HCT116 (cell line): ENCODE results near the gene ABI3. TPM values are rescaled to one million over a fixed set of nuclear protein-coding genes. Genes with fewer than 3 reads are reported as not detected.
"Not testable (repeated sequence)": the region's sequence is repeated elsewhere in the genome, so short reads cannot be mapped to it uniquely, and the experiment has no call there.

Experiments
- ATAC-seq: fragments of 200-7000 bp; cut with Tn5 transposase; 2 replicates; pipeline ENCODE4 v1.9.1; 2020; ENCODE audit warnings: mild to moderate bottlenecking, moderate library complexity
- BruUV-seq: library from RNA; stranded (reverse); fragments of 400-500 nt; replicated peaks from 2 replicates; lab custom pipeline; 2021; lab: Mats Ljungman, UMichigan
- CTCF ChIA-PET: fragments of 300-600 bp; sonication (Branson Sonifier 250); formaldehyde crosslinking; loops from one replicate; lab custom pipeline; 2021; ENCODE audit warnings: antibody characterized with exemption; lab: Charles Lee
- POLR2A ChIA-PET: fragments of 300-600, 350-600 bp; sonication (Branson Sonifier 250); formaldehyde crosslinking; loops from one replicate; lab custom pipeline; 2021; ENCODE audit warnings: antibody characterized with exemption; lab: Charles Lee
- RAD21 ChIA-PET, 2 experiments: fragments of 300-600 bp; sonication (Branson Sonifier 250); formaldehyde crosslinking; loops; one replicate each; lab custom pipeline; 2023; ENCODE audit warnings: low total read pairs in 2 of 2; ENCODE audit not compliant: uncharacterized antibody in 2 of 2, unreplicated experiment in 2 of 2, low non-redundant PET in 1 of 2; lab: Charles Lee
- DNase-seq: peaks from one replicate; pipeline ENCODE4 v3.0.0-alpha.2; 2010; ENCODE audit warnings: low read depth, low spot score
- H2AFZ ChIP-seq: fragments of 200-600 bp; shearing (Covaris generic), sonication (generic); 2 replicates; pipeline ENCODE4 v1.6.1; 2017; ENCODE audit warnings: low read depth, mixed run types, mixed read lengths, antibody characterized with exemption, low read length; ENCODE audit not compliant: poor library complexity, severe bottlenecking
- H3K27ac ChIP-seq: 2 replicates; pipeline ENCODE4 v1.5.1; 2012; ENCODE audit warnings: low read depth, low read length
- H3K27me3 ChIP-seq: fragments of 200-600 bp; sonication (generic); 2 replicates; pipeline ENCODE4 v1.6.1; 2016; ENCODE audit warnings: mixed run types, low read length, mixed read lengths; ENCODE audit not compliant: insufficient read depth
- H3K36me3 ChIP-seq, 2 experiments: fragments of 200-500 bp in 1 of 2; fragments of 200-600 bp in 1 of 2; sonication (Bioruptor generic) in 1 of 2; sonication (generic) in 1 of 2; 2 replicates each; pipeline versions ENCODE4 v1.5.1 to v1.6.1; 2014 to 2016; ENCODE audit warnings: low read length in 2 of 2, inconsistent platforms in 1 of 2, mixed read lengths in 1 of 2, mixed run types in 1 of 2; ENCODE audit not compliant: insufficient read depth in 2 of 2, control insufficient read depth in 1 of 2
- H3K4me1 ChIP-seq, 2 experiments: fragments of 200-600 bp in 1 of 2; sonication (generic) in 1 of 2; 2 replicates each; pipeline versions ENCODE4 v1.5.1 to v1.6.1; 2012 to 2017; ENCODE audit warnings: low read length in 2 of 2, inconsistent platforms in 1 of 2, mild to moderate bottlenecking in 1 of 2, mixed read lengths in 1 of 2, mixed run types in 1 of 2, moderate library complexity in 1 of 2; ENCODE audit not compliant: insufficient read depth in 2 of 2, control insufficient read depth in 1 of 2
- H3K4me2 ChIP-seq: fragments of 200-600 bp; sonication (generic); 2 replicates; pipeline ENCODE4 v1.6.1; 2017; ENCODE audit warnings: mixed run types, low read length, mixed read lengths
- H3K4me3 ChIP-seq, 2 experiments: fragments of 200-600 bp in 1 of 2; sonication (generic) in 1 of 2; replicated peaks in 1 of 2; 2 replicates each; pipeline ENCODE4 v1.5.1; 2011 to 2016; ENCODE audit warnings: low read length in 2 of 2, control low read depth in 1 of 2, low read depth in 1 of 2, mild to moderate bottlenecking in 1 of 2, mixed read lengths in 1 of 2, mixed run types in 1 of 2
- H3K79me2 ChIP-seq: fragments of 200-600 bp; sonication (generic); 2 replicates; pipeline ENCODE4 v1.6.1; 2017; ENCODE audit warnings: mild to moderate bottlenecking, mixed run types, low read length, moderate library complexity, mixed read lengths; ENCODE audit not compliant: insufficient read depth
- H3K9ac ChIP-seq: fragments of 200-600 bp; sonication (generic); 2 replicates; pipeline ENCODE4 v1.6.1; 2016; ENCODE audit warnings: low read length, mixed read lengths
- H3K9me2 ChIP-seq: fragments of 200-600 bp; sonication (generic), shearing (Covaris generic); 2 replicates; pipeline ENCODE4 v1.6.1; 2017; ENCODE audit warnings: mixed run types, mild to moderate bottlenecking, moderate library complexity; ENCODE audit not compliant: insufficient read depth
- H3K9me3 ChIP-seq, 2 experiments: fragments of 200-500 bp in 1 of 2; fragments of 200-600 bp in 1 of 2; sonication (Bioruptor generic) in 1 of 2; sonication (generic) in 1 of 2; 2 replicates each; pipeline ENCODE4 v1.6.1; 2014 to 2017; ENCODE audit warnings: low read length in 2 of 2, mixed read lengths in 2 of 2, inconsistent platforms in 1 of 2, low read depth in 1 of 2, mild to moderate bottlenecking in 1 of 2, mixed run types in 1 of 2, moderate library complexity in 1 of 2; ENCODE audit not compliant: control insufficient read depth in 1 of 2, insufficient read depth in 1 of 2
- H4K20me1 ChIP-seq: fragments of 200-600 bp; sonication (generic), shearing (Covaris generic); 2 replicates; pipeline ENCODE4 v1.6.1; 2017; ENCODE audit warnings: mixed run types, mild to moderate bottlenecking, moderate library complexity; ENCODE audit not compliant: insufficient read depth
- CBX3 ChIP-seq: IDR thresholded peaks from 2 replicates; pipeline ENCODE4 v1.6.1; 2012; ENCODE audit warnings: low read depth
- EGR1 ChIP-seq: IDR thresholded peaks from 2 replicates; pipeline ENCODE4 v1.6.1; 2012; ENCODE audit warnings: low read depth
- ELF1 ChIP-seq: IDR thresholded peaks from 2 replicates; pipeline ENCODE4 v1.6.1; 2012; ENCODE audit warnings: low read depth, borderline replicate concordance
- JUND ChIP-seq: IDR thresholded peaks from 2 replicates; pipeline ENCODE4 v1.6.1; 2012
- POLR2AphosphoS5 ChIP-seq: IDR thresholded peaks from 2 replicates; pipeline ENCODE4 v1.6.1; 2011; ENCODE audit warnings: mild to moderate bottlenecking, low read depth, low read length, moderate library complexity
- SP1 ChIP-seq: IDR thresholded peaks from 2 replicates; pipeline ENCODE4 v1.6.1; 2012; ENCODE audit warnings: low read depth
- SRF ChIP-seq: IDR thresholded peaks from 2 replicates; pipeline ENCODE4 v1.6.1; 2012; ENCODE audit warnings: low read depth
- TCF7L2 ChIP-seq: IDR thresholded peaks from 2 replicates; pipeline ENCODE4 v1.7.0; 2011; ENCODE audit warnings: borderline replicate concordance, inconsistent platforms; ENCODE audit not compliant: insufficient read depth, insufficient read length; ENCODE audit errors: extremely low read depth
- ZFX ChIP-seq: fragments of 450-650 bp; IDR thresholded peaks from 2 replicates; pipeline ENCODE4 v1.6.1; 2017
- ZNF274 ChIP-seq: fragments of 200-500 bp; sonication (Bioruptor generic); IDR thresholded peaks from 2 replicates; pipeline ENCODE4 v1.6.1; 2014; ENCODE audit warnings: mild to moderate bottlenecking, low read depth, low read length, inconsistent platforms
- intact Hi-C: fragments of 100-400 bp; cut with micrococcal nuclease; formaldehyde crosslinking; loops from 2 replicates; pipeline ENCODE4 v1.10.0; 2022
- total RNA-seq: library from RNA; stranded (reverse); gene quantifications from one replicate; pipeline ENCODE4 v1.2.1, GENCODE V29; 2021; ENCODE audit not compliant: unreplicated experiment
- TF ChIP-seq, protein P1 (sequence below): IDR thresholded peaks from 2 replicates; pipeline ENCODE4 v1.6.1; 2012
- TF ChIP-seq, protein P2 (sequence below): IDR thresholded peaks from 2 replicates; pipeline ENCODE4 v1.6.1; 2012

The ABI3 gene
- total RNA-seq, 1 experiment from 2014 or later, result 0.12 TPM

DNA sequence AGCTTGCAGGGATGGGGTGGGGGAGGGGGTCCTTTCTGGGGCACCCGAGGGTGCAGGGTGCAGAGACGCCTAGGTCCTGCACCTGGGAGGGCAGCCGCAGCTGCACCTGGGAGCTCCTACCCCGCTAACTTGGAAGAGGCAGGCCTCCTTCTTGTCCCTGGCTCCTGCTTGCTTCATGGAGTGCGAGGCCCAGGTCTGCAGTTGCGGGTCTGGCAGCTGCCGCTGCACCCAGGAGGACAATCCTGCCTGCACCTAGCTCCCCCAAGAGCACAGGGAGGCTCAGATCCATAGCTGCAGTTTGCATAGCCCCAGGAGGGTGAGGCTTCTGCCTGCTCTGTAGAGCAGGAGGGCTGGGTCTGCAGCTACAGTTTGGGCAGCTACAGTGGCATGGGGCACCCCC, 26.7 kb upstream of the ABI3 start:
- ATAC-seq, result no peak
- Histone ChIP-seq H3K27me3 (no peaks in the 10 kb centered on the region), H3K27ac (no peak overlapping the region), H3K9me2 (no peaks in the 10 kb centered on the region), H4K20me1 (no peaks in the 10 kb centered on the region), H3K4me2 (no peak overlapping the region), H3K4me3 (no peak overlapping the region), H2AFZ (no peak overlapping the region), H3K36me3 (no peaks in the 10 kb centered on the region)
- no TSS peak for BruUV-seq
- no peak for TF ChIP-seq SRF
- TF ChIP-seq JUND, result no peak
- no peak for TF ChIP-seq POLR2AphosphoS5
- TF ChIP-seq EGR1, result no peak
- no peak for TF ChIP-seq ZFX
- TF ChIP-seq, protein P1, sequence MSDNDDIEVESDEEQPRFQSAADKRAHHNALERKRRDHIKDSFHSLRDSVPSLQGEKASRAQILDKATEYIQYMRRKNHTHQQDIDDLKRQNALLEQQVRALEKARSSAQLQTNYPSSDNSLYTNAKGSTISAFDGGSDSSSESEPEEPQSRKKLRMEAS, result no peak
- TF ChIP-seq CBX3, result no peak
- no peak for TF ChIP-seq TCF7L2
- TF ChIP-seq, protein P2, sequence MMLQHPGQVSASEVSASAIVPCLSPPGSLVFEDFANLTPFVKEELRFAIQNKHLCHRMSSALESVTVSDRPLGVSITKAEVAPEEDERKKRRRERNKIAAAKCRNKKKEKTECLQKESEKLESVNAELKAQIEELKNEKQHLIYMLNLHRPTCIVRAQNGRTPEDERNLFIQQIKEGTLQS, result no peak
- no peak for TF ChIP-seq ZNF274
- no peak for TF ChIP-seq ELF1
- TF ChIP-seq SP1, result no peak
- TF ChIP-seq, all 23 proteins: peak for 0
- intact Hi-C loops, result no loop called here
- Histone ChIP-seq H3K9ac (no peak overlapping the region), H3K9me3 (peaks cover 0 to 6% of the 10 kb centered on the region in 2 experiments; a peak in 1 of 4 replicates), H3K4me1 (peaks cover 0 to 6% of the 10 kb centered on the region in 2 experiments; a peak in 1 of 4 replicates), H3K79me2 (no peaks in the 10 kb centered on the region)
- CTCF ChIA-PET, result no interaction called here
- no peak for DNase-seq
- RAD21 ChIA-PET, result interaction anchor here in 1 of 2 experiments (0.6 kb wide), 1 partner anchor 108 kb away, joined by 6 read pairs; no protein-coding TSS in a partner anchor
- POLR2A ChIA-PET, result no interaction called here

DNA sequence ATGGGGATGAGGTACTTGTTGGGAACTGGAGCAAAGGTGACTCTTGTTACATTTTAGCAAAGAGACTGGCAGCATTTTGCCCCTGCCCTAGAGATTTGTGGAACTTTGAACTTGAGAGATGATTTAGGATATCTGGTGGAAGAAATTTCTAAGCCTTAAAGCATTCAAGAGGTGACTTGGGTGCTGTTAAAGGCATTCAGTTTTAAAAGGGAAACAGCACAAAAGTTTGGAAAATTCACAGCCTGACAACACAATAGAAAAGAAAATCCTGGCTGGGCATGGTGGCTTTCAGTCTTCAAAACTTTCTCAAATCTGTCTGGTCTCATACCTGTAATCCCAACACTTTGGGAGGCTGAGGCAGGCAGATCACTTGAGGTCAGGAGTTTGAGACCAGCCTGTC, 26.0 kb upstream of the ABI3 start:
- RAD21 ChIA-PET, H3K27me3 ChIP-seq, POLR2A ChIA-PET, H3K27ac ChIP-seq, H3K9me3 ChIP-seq, H4K20me1 ChIP-seq, H2AFZ ChIP-seq, H3K4me3 ChIP-seq, H3K4me2 ChIP-seq, ATAC-seq, H3K9me2 ChIP-seq, H3K9ac ChIP-seq, intact Hi-C loops, CTCF ChIA-PET, DNase-seq, H3K4me1 ChIP-seq, H3K79me2 ChIP-seq, H3K36me3 ChIP-seq, BruUV-seq: not testable (repeated sequence)
